Ecto neural progenitor cell (in vitro differentiated cells): ENCODE measurements around the gene HTRA2.

Experiments
- DNase-seq: peaks from one replicate; pipeline ENCODE4 v3.0.0-alpha.2; 2018; ENCODE audit warnings: low spot score

The HTRA2 gene

DNA sequence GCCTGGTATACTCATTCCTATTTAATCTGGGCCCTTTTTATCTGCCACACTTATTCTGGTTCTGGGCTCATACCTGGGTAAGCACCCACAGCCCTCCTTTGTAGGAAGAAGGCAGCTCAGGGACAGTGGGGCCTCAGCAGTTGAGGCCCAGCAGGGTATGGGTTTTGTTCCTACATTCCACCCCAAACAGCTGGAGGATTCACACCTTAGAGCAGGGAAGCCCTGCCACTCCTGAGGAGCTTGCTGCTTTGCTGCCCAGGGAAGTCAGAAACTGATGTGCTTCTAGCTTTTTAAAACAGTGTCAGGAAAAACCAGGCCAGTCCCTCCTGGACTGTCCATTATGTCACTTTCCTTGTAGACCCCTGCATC lies 29.2 kb upstream of the HTRA2 start:
- no peak for DNase-seq

DNA sequence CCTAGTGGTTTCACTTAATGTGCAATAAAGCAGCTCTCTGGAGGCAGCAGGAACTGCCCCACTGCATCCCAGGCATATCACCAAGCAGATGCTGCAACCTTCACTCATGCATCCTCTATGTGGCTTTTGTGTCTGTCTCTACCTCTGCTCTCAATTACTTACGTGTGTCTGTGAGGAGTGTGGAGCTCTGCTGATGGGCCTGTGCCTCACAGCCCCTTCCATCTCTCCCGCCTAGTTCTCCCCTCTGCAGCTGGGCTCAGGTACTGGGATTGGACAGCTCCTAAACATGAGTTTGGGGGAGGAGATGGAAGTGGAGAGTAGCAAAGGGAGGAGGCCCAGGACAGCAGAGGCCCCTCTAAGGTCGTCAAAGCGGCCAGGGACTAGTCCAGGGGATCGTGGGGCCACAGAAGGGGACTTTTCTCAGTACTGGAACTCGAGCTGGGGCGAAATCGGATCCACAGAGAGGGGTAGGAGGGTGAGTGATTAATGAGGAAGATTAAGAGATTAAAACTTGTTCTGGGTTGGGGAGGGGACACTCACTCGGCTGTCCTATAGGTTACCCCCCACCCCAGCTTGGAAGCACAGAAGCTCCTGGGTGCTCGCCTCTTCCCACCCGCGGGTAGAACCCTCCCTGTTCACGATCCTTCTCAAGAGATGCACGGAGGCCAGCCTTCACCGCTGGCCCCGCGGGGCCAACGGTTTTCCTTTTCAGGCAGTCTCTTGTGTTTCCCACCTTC lies 28.2 kb upstream of the HTRA2 start:
- no peak for DNase-seq

DNA sequence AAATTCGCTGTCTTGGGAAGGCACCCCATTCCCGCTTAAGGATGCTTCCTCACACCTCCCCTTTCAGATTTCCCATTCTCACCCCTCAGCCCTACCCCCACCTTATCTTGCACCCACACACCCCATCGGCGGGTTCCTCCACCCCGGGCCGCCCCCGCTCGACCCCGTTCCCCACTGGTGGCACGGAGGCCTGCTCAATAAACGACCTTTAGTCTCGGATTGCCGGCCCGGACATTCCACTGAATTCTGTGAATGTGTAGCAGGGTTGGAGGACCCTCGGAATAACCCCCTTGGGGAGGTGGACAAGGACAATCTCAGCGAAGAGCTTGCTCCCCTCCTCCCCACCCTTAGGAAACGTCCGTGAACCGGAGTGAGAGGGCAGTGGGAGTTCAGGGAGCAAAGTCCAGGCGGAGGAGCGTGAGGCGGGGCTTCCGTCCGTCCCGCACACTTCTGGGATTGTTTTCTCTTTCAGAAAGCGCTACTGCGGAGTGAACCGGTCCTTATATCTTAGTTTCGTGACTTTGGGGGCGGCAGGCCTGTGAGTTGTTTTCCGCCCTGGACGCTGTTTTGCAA lies 27.5 kb upstream of the HTRA2 start:
- DNase-seq, result no peak

DNA sequence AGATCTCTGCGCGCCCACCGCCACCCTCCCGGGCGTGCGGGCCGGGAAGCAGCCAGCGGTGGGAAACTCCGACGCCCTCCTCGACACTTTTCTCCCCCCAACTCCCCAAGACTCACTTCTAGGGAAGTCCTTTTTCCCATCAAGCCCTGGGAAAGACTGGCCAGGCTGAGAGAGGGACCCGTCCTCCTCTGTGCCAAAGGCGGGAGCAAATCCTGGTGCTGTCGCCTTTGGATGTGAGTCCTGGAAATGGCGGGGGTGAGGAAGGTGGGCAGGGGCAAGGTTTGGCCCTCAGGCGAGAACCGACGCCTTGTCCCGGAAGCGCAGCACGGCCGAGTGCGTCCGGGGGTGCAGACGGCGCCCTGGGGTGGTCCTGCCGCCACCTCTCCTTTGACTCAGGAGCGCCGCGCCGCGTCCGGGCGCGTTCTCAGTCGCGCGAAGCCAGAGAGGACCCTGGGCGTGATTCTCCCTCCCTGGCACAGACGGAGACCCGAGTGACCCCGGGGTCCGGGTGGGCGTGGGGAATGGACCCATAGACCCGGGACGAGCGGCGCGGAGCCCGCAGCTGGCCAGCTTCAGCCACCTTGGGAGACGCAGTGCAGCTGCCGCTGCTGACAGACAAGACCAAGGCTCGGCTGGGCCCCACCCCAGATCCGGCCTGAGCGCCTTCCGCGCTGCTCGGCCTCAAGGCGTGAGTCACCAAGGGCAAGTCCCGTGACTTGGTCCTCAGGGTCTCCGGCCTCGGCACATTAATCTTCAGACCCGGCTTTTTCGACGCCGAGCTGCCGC lies 26.8 kb upstream of the HTRA2 start:
- DNase-seq, result peak; percentile 78

GRCh38 chr2:74503506-74504475 lies 25.9 kb upstream of the HTRA2 start:
- DNase-seq, result no peak

- DNase-seq, result no peak
Observed at GRCh38 chr2:74504591-74504990, 25.1 kb upstream of the HTRA2 start.

DNA sequence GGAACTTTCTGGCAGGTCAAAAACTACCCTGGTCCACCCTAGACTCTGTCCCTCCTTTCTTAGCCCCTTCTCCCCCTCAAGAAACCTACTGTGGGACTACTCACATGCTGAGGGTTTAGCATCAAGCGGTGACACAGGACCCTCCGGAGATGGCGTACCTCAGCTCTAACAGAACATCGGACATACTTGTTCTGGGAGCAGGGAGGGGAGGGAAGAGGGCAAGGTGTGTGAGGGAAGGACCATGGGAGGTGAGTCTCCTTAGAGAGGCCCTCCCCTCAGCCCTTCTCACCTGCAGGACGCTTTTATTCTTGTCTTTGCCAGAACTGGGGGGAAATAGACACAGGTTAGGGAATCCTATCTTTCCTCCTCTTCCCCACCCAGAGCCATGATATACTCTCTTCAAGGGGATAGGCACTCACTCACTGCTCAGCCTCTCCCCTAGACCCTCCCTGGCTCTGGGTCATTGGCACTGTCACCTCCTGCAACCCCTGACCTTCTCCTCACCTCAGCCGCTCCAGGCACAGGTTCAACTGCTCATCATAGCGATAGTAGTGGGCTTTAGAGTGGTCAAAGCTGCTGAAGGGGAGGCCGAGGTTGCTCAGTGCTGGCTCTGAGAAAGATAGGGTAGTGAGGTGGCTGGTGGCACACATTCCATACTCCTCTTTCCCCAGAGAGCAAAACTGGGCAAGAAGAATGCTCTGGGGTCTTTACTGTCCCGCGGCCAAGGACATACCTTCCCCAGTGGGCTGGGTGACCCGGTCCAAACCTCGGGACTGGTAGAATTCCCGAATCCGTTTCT lies 24.1 kb upstream of the HTRA2 start:
- no peak for DNase-seq

GRCh38 chr2:74507145-74507925 lies 22.4 kb upstream of the HTRA2 start, which contains the start of gene PCGF1:
PCGF1 (minus strand) TSS chr2:74507695; CDS start chr2:74507668, 27 bp downstream.
- DNase-seq, result peak; percentile 97

GRCh38 chr2:74507926-74508520 lies 21.7 kb upstream of the HTRA2 start:
- no peak for DNase-seq

DNA sequence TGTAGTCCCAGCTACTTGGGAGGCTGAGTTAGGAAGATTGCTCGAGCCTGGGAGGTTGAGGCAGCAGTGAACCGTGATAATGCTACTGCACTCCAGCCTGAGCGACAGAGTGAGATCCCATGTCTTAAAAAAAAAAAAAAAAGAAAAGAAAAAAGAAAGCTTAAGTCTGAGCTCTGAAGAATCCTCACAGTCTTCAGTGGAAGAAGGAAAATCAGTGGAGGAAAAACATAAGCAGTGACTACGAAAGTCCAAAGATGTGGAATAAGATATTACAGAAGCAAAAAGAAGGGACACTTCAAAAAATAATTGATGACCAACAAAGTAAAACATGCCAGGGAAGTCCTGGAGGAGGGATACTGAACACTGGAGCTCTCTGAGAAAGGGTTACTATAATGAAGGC lies 19.5 kb upstream of the HTRA2 start:
- DNase-seq, result no peak

DNA sequence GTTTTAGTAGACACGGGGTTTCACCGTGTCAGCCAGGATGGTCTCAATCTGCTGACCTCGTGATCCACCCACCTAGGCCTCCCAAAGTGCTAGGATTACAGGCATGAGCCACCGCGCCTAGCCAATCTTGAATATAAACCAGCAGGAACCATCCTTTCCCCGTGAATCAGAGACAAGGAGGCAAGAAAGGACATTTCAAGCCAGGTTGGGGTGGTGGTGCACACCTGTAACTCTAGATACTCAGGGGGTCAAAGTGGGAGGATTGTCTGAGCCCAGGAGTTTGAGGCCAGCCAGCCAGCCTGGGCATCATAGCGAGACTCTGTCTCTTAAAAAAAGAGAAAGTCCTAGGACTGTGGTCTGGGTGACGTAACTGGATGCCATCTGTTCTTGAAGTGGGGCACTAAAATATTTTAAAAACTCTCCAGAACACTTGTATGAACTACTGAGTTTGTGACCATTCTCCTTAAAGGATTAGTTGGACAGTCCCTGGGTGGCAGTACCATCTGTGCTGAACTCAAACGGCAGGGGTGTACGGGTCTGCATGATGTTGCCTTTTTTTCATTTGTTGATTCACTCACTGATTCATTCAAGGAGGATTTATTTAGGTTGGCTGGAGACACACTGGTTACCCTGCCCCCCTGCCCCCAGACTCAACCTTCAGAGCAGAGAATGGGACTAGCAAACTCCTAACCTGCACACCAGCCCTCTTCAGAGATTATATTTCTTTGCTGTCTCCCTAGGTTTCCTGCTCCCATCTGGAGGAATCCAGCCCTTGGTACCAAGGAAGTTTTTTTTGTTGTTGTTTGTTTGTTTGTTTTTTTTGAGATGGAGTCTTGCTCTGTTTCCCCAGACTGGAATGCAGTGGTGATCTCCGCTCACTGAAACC lies 18.4 kb upstream of the HTRA2 start:
- DNase-seq, result no peak

GRCh38 chr2:74512744-74513604 lies 16.8 kb upstream of the HTRA2 start:
- peak; percentile 82 for DNase-seq

DNA sequence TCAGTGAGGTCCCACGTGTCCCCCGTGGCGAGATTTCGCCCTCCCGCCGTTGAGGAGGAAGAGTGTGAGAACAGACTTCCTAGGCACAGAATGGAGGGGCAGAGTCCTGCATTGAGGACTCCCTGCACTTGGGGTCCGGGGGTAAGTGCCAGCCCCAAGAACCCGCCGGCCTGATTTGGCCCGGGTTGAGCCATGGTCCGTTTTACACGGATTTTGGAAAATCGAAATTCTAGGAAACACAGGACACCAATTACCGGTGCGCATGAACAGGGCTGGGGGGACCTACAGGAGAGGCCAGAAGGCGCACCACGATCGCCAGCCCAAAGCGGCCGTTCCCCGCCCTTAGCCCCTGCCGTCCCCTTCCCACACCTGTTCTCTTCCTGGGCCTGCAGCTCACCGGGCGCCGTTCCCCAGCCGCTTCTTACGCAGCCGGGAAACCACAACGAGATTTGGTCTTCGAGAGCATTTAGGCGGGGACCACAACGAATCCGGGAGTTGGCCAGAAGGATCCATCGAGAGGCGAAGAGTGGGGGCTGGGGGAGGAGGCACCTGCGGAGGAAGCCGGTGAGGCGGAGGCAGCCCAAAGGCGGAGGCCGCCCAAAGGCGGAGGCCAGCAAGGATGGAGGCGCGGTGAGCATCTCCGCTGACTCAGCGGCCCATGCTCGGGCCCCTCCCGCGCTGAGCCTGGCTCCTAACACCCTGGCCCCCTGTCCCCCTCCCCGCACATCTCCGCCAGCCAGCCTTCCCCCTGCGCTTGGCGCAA lies 15.9 kb upstream of the HTRA2 start:
- peak; percentile 62 for DNase-seq

DNA sequence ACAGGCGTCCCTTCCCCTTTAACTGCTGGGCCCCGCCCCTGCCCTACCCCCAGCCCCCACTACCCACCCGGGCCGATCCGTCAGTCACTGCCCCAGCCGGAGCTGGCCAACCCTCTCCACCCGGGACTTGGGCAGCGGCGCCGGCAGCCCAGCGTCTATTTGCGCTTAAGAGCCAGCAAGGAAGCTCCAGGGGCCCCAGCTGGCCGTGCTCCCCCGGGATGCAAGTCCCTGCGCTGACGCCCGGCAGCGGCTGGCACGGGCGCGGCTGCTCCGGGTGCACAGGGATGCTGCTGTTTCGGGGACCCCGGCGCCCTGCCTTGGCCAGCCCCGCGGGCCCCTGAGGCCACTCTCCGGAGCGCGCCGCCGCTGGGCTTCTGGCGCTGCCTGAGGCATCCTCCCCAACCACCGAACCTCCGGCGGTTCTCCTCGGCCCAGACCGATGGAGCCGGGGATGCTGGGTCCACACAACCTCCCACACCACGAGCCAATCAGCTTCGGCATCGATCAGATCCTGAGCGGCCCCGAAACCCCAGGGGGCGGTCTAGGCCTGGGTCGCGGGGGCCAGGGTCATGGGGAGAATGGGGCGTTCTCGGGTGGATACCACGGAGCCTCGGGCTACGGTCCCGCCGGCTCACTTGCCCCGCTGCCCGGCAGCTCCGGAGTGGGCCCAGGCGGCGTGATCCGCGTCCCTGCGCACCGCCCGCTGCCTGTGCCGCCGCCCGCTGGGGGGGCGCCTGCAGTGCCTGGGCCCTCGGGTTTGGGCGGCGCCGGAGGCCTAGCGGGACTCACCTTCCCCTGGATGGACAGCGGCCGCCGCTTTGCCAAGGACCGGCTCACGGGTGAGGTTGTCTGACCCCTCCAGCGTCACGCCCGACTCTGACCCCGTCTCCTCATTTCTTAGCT lies 15.1 kb upstream of the HTRA2 start, which contains the start of gene TLX2:
Gene TLX2, plus strand, starts transcription at position 83 of the 903 bp plus-strand sequence. Its CDS starts 357 bp downstream, at position 440.
- DNase-seq, result peak; percentile 64

- peak; percentile 61 for DNase-seq
Observed at GRCh38 chr2:74515271-74515980, 14.3 kb upstream of the HTRA2 start.
